GM12865 (cell line): ENCODE data around the gene CLCN5.
A peak's percentile ranks its signal among the peaks of the same experiment; 100 is the strongest.

Source experiments
- DNase-seq: peaks from one replicate; pipeline ENCODE4 v3.0.0; 2010; ENCODE audit warnings: low read depth
- H3K4me3 ChIP-seq: 2 replicates; pipeline ENCODE4 v1.5.1; 2011; ENCODE audit warnings: mild to moderate bottlenecking, low read depth, low read length, control low read depth
- TF ChIP-seq, protein P1 (sequence below): IDR thresholded peaks from 2 replicates; pipeline ENCODE4 v1.5.1; 2011; ENCODE audit warnings: low read length, control low read depth, low read depth, inconsistent platforms; ENCODE audit not compliant: insufficient read depth; ENCODE audit errors: missing control alignments

The CLCN5 gene

DNA sequence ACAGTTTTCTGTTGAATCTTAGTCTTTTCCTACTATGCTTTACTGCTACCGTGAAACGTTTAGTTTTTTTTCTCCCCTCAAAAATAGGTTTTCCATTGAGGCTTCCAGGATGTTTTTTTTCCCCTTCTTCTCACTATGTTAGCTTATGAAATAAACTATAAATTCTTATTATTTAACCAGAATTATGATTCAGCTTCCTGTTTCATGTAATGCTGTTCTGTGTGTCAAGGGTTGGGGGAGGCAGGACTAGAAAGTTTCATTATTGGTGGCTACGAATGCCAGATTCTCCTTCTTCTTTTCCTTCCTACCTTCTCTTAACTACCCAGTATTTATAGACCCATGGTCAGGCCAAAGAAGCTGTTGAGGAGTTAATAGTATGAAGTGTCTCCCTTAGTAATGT is 11.8 kb downstream of the CLCN5 start:
- TF ChIP-seq, protein P1, sequence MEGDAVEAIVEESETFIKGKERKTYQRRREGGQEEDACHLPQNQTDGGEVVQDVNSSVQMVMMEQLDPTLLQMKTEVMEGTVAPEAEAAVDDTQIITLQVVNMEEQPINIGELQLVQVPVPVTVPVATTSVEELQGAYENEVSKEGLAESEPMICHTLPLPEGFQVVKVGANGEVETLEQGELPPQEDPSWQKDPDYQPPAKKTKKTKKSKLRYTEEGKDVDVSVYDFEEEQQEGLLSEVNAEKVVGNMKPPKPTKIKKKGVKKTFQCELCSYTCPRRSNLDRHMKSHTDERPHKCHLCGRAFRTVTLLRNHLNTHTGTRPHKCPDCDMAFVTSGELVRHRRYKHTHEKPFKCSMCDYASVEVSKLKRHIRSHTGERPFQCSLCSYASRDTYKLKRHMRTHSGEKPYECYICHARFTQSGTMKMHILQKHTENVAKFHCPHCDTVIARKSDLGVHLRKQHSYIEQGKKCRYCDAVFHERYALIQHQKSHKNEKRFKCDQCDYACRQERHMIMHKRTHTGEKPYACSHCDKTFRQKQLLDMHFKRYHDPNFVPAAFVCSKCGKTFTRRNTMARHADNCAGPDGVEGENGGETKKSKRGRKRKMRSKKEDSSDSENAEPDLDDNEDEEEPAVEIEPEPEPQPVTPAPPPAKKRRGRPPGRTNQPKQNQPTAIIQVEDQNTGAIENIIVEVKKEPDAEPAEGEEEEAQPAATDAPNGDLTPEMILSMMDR, result no peak
- H3K4me3 ChIP-seq, result no peak overlapping the region
- no peak for DNase-seq

- DNase-seq, result no peak
- TF ChIP-seq, protein P1, result no peak
- no peak overlapping the region for H3K4me3 ChIP-seq
Measured at GRCh38 chrX:49934729-49935128, 12.3 kb downstream of the CLCN5 start.

DNA sequence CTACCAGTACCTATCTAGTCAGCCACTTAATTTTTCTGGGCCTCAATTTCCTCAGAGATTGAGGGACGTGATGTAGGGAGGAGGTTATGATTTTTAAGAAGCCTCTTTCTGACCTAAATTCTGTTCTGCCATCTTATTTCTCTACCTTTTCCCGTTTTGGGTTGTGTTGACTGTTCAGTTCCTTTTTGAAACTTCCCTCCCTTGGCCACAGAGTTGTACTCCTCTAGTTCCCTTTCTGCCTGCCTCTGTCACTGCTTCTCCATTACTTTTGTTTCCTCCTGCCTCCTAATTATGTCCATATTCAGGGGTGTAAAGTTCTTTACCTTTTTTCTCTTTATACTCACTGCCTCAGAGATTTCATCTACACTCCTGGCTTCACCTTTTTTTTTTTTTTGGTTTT is 25.4 kb downstream of the CLCN5 start:
- TF ChIP-seq, protein P1, result no peak
- no peak overlapping the region for H3K4me3 ChIP-seq
- peak; percentile 10 for DNase-seq

DNA sequence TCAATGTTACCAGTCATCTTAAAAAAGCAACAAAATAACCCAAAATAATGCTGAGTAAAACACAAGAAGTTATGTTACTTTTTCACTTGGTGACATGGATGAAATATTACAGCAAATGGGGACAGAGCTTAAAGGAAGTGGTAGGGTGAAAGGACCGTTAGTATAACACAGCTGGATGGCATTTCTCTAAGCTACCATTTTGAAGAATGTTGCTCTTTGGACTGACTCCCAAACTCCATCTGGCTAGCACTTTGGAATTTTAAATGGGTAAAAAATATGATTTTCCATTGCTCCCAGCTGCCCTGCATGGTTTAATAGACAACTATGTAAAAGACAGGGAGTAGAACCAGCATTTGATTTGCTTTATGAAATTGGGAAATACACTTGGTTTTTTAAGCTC is 27.6 kb downstream of the CLCN5 start:
- no peak for DNase-seq
- TF ChIP-seq, protein P1, result no peak
- no peak overlapping the region for H3K4me3 ChIP-seq

- H3K4me3 ChIP-seq, result no peak overlapping the region
- TF ChIP-seq, protein P1, result no peak
- DNase-seq, result no peak
Measured at GRCh38 chrX:49951524-49952193, 29.3 kb downstream of the CLCN5 start.

GRCh38 chrX:49956313-49956712 is 33.9 kb downstream of the CLCN5 start:
- TF ChIP-seq, protein P1, result no peak
- no peak for DNase-seq
- H3K4me3 ChIP-seq, result no peak overlapping the region

GRCh38 chrX:49958727-49959485 is 36.5 kb downstream of the CLCN5 start:
- no peak overlapping the region for H3K4me3 ChIP-seq
- no peak for DNase-seq
- TF ChIP-seq, protein P1, result no peak
